ENCODE results near the gene THAP11.

The THAP11 gene

GRCh38 chr16:67841816-67842508 is at the start of gene THAP11:
THAP11 (plus strand) TSS chr16:67842320; CDS start chr16:67842555, 235 bp downstream.
- peak; percentile 80 for DNase-seq

- DNase-seq = no peak
Measured at GRCh38 chr16:67796099-67796718, 45.9 kb upstream of the THAP11 start.

- DNase-seq = no peak
Measured at GRCh38 chr16:67800338-67800926, 41.7 kb upstream of the THAP11 start.

- no peak for DNase-seq
Measured at GRCh38 chr16:67801241-67801640, 40.9 kb upstream of the THAP11 start.

GRCh38 chr16:67801883-67802282 is 40.2 kb upstream of the THAP11 start:
- DNase-seq = no peak

GRCh38 chr16:67803894-67804293 is 38.2 kb upstream of the THAP11 start:
- no peak for DNase-seq

- no peak for DNase-seq
Measured at GRCh38 chr16:67804853-67805542, 37.1 kb upstream of the THAP11 start.

GRCh38 chr16:67805718-67806427 is 36.2 kb upstream of the THAP11 start:
- no peak for DNase-seq

GRCh38 chr16:67806428-67807147 is 35.5 kb upstream of the THAP11 start, which contains the start of the genes RANBP10 and TSNAXIP1:
RANBP10 (minus strand) TSS chr16:67806560; CDS start chr16:67806536, 24 bp downstream.
TSNAXIP1 (plus strand) TSS chr16:67806889; CDS start chr16:67807150, 261 bp downstream.
- DNase-seq = peak; percentile 92

GRCh38 chr16:67807148-67807682 is 34.9 kb upstream of the THAP11 start:
- DNase-seq = no peak

GRCh38 chr16:67811899-67812298 is 30.2 kb upstream of the THAP11 start:
- DNase-seq = no peak

- DNase-seq = no peak
Measured at GRCh38 chr16:67814567-67814966, 27.6 kb upstream of the THAP11 start.

GRCh38 chr16:67820608-67821259 is 21.4 kb upstream of the THAP11 start:
- no peak for DNase-seq

- DNase-seq = no peak
Measured at GRCh38 chr16:67822511-67822910, 19.6 kb upstream of the THAP11 start.

- DNase-seq = no peak
Measured at GRCh38 chr16:67825119-67825518, 17.0 kb upstream of the THAP11 start.

- DNase-seq = no peak
Measured at GRCh38 chr16:67825906-67826305, 16.2 kb upstream of the THAP11 start.

GRCh38 chr16:67828651-67829050 is 13.5 kb upstream of the THAP11 start:
- DNase-seq = no peak

GRCh38 chr16:67833030-67833414 is 9.1 kb upstream of the THAP11 start:
- no peak for DNase-seq

GRCh38 chr16:67833415-67834241 is 8.5 kb upstream of the THAP11 start:
- DNase-seq = peak; percentile 43

GRCh38 chr16:67834242-67834614 is 7.9 kb upstream of the THAP11 start:
- DNase-seq = no peak
